Left kidney (tissue), 1 donor: Measurements from ENCODE around the gene A3GALT2. TPM values are rescaled to one million over a fixed set of nuclear protein-coding genes. Genes with fewer than 3 reads are reported as not detected.

Experiments used
- polyA plus RNA-seq: library from polyadenylated mRNA; unstranded; fragments of 120-200 nt; gene quantifications from one replicate; pipeline ENCODE4 v1.2.1, GENCODE V29; 2013; ENCODE audit not compliant: insufficient read length

The A3GALT2 gene
- polyA plus RNA-seq, 1 donor, result not detected

Other genes with a start within 250 kb of the A3GALT2 start
- 5.9 TPM for gene AZIN2, start 239.9 kb downstream of the A3GALT2 start, polyA plus RNA-seq
- gene TRIM62, start 139.1 kb downstream of the A3GALT2 start, polyA plus RNA-seq, result 7.5 TPM
- 57.1 TPM for gene ZNF362, start 64.6 kb downstream of the A3GALT2 start, polyA plus RNA-seq
- 103 TPM for gene PHC2, start 110.0 kb upstream of the A3GALT2 start, polyA plus RNA-seq
- gene ZSCAN20, start 151.5 kb upstream of the A3GALT2 start, polyA plus RNA-seq, result 5.9 TPM